ENCODE results near the gene FAM149B1.
"Not testable (repeated sequence)": the region's sequence is repeated elsewhere in the genome, so short reads cannot be mapped to it uniquely, and the experiment has no call there.

The FAM149B1 gene

GRCh38 chr10:73167783-73168464, at the start of gene FAM149B1, which contains the start of gene ECD:
Gene FAM149B1, plus strand, starts transcription at chr10:73168119. Its CDS starts 221 bp downstream, at chr10:73168340.
Gene ECD, minus strand, starts transcription at chr10:73168008. Its CDS starts 4,071 bp downstream, at chr10:73163937.
- peak; percentile 98 for DNase-seq (ENCODE audit: low read depth, low spot score)

- no peak for DNase-seq (ENCODE audit: low read depth, low spot score)
Observed at GRCh38 chr10:73119457-73119856, 48.5 kb upstream of the FAM149B1 start.

GRCh38 chr10:73119952-73120351, 48.0 kb upstream of the FAM149B1 start:
- no peak for DNase-seq (ENCODE audit: low read depth, low spot score)

GRCh38 chr10:73126343-73126742, 41.6 kb upstream of the FAM149B1 start:
- no peak for DNase-seq (ENCODE audit: low read depth, low spot score)

- DNase-seq (ENCODE audit: low read depth, low spot score): no peak
Observed at GRCh38 chr10:73131301-73131700, 36.6 kb upstream of the FAM149B1 start.

GRCh38 chr10:73131913-73132686, 35.8 kb upstream of the FAM149B1 start:
- no peak for DNase-seq (ENCODE audit: low read depth, low spot score)

- DNase-seq (ENCODE audit: low read depth, low spot score): no peak
Observed at GRCh38 chr10:73134727-73135126, 33.2 kb upstream of the FAM149B1 start.

GRCh38 chr10:73136627-73137026, 31.3 kb upstream of the FAM149B1 start:
- DNase-seq (ENCODE audit: low read depth, low spot score): no peak

GRCh38 chr10:73139251-73139650, 28.7 kb upstream of the FAM149B1 start:
- no peak for DNase-seq (ENCODE audit: low read depth, low spot score)

- DNase-seq (ENCODE audit: low read depth, low spot score): no peak
Observed at GRCh38 chr10:73141603-73142002, 26.3 kb upstream of the FAM149B1 start.

- DNase-seq (ENCODE audit: low read depth, low spot score): not testable (repeated sequence)
Observed at GRCh38 chr10:73150633-73151413, 17.1 kb upstream of the FAM149B1 start.

GRCh38 chr10:73152009-73152408, 15.9 kb upstream of the FAM149B1 start:
- no peak for DNase-seq (ENCODE audit: low read depth, low spot score)

GRCh38 chr10:73156054-73156453, 11.9 kb upstream of the FAM149B1 start:
- DNase-seq (ENCODE audit: low read depth, low spot score): no peak

- peak; percentile 64 for DNase-seq (ENCODE audit: low read depth, low spot score)
Observed at GRCh38 chr10:73159038-73159648, 8.8 kb upstream of the FAM149B1 start.

GRCh38 chr10:73161079-73161478, 6.8 kb upstream of the FAM149B1 start:
- DNase-seq (ENCODE audit: low read depth, low spot score): no peak

- DNase-seq (ENCODE audit: low read depth, low spot score): no peak
Observed at GRCh38 chr10:73161662-73162061, 6.3 kb upstream of the FAM149B1 start.

GRCh38 chr10:73163096-73163495, 4.8 kb upstream of the FAM149B1 start:
- DNase-seq (ENCODE audit: low read depth, low spot score): no peak

- DNase-seq (ENCODE audit: low read depth, low spot score): no peak
Observed at GRCh38 chr10:73166972-73167371, 947 bp upstream of the FAM149B1 start.

- no peak for DNase-seq (ENCODE audit: low read depth, low spot score)
Observed at GRCh38 chr10:73167458-73167782, 499 bp upstream of the FAM149B1 start.

GRCh38 chr10:73168465-73168803, 515 bp downstream of the FAM149B1 start:
- DNase-seq (ENCODE audit: low read depth, low spot score): no peak

- DNase-seq (ENCODE audit: low read depth, low spot score): no peak
Observed at GRCh38 chr10:73169320-73169719, 1.4 kb downstream of the FAM149B1 start.

GRCh38 chr10:73172867-73173266, 4.9 kb downstream of the FAM149B1 start:
- no peak for DNase-seq (ENCODE audit: low read depth, low spot score)
